Kasumi-1 (cell line): ENCODE results near the gene PIP4K2A.
"Not testable (repeated sequence)": the region's sequence is repeated elsewhere in the genome, so short reads cannot be mapped to it uniquely, and the experiment has no call there.

Source experiments
- DNase-seq, 2 experiments: peaks; one replicate each; lab custom pipeline; 2025; lab: John Stamatoyannopoulos, UW

PIP4K2A gene

GRCh38 chr10:22714479-22715289 is at the start of gene PIP4K2A:
PIP4K2A (minus strand) TSS chr10:22714578; CDS start chr10:22714326, 252 bp downstream.
- peak; percentile 55 to 58 for DNase-seq

- DNase-seq: no peak
These were observed 47.3 kb upstream of the PIP4K2A start for GRCh38 chr10:22761569-22762220.

GRCh38 chr10:22760025-22760424 is 45.6 kb upstream of the PIP4K2A start:
- DNase-seq: no peak

GRCh38 chr10:22758867-22759266 is 44.5 kb upstream of the PIP4K2A start:
- DNase-seq: no peak

- peak in 1 of 2 experiments; percentile 21 for DNase-seq
These were observed 39.9 kb upstream of the PIP4K2A start for GRCh38 chr10:22754296-22754695.

- DNase-seq: no peak
These were observed 39.4 kb upstream of the PIP4K2A start for GRCh38 chr10:22753786-22754185.

GRCh38 chr10:22752272-22752889 is 38.0 kb upstream of the PIP4K2A start:
- DNase-seq: no peak

- DNase-seq: no peak
These were observed 35.8 kb upstream of the PIP4K2A start for GRCh38 chr10:22750131-22750530.

- DNase-seq: not testable (repeated sequence)
These were observed 30.5 kb upstream of the PIP4K2A start for GRCh38 chr10:22744858-22745257.

- DNase-seq: peak; percentile 98 to 99
These were observed 28.3 kb upstream of the PIP4K2A start for GRCh38 chr10:22742678-22743077.

GRCh38 chr10:22741631-22742030 is 27.3 kb upstream of the PIP4K2A start:
- DNase-seq: not testable (repeated sequence)

- DNase-seq: peak in 1 of 2 experiments; percentile 8
These were observed 25.8 kb upstream of the PIP4K2A start for GRCh38 chr10:22740180-22740579.

GRCh38 chr10:22737587-22737986 is 23.2 kb upstream of the PIP4K2A start:
- DNase-seq: peak; percentile 52 to 72

- no peak for DNase-seq
These were observed 21.8 kb upstream of the PIP4K2A start for GRCh38 chr10:22736134-22736533.

- DNase-seq: no peak
These were observed 19.6 kb upstream of the PIP4K2A start for GRCh38 chr10:22733992-22734391.

- DNase-seq: no peak
These were observed 13.3 kb upstream of the PIP4K2A start for GRCh38 chr10:22727663-22728062.

- DNase-seq: no peak
These were observed 12.7 kb upstream of the PIP4K2A start for GRCh38 chr10:22727112-22727511.

- DNase-seq: no peak
These were observed 10.4 kb upstream of the PIP4K2A start for GRCh38 chr10:22724773-22725172.

GRCh38 chr10:22723783-22724182 is 9.4 kb upstream of the PIP4K2A start:
- no peak for DNase-seq

- DNase-seq: peak; percentile 74
These were observed 9.0 kb upstream of the PIP4K2A start for GRCh38 chr10:22723343-22723779.

GRCh38 chr10:22722626-22723169 is 8.3 kb upstream of the PIP4K2A start:
- DNase-seq: no peak

GRCh38 chr10:22720667-22721066 is 6.3 kb upstream of the PIP4K2A start:
- no peak for DNase-seq
